Neural crest cell (in vitro differentiated cells): ENCODE measurements around the gene SLC6A18. TPM values are rescaled to one million over a fixed set of nuclear protein-coding genes. Genes with fewer than 3 reads are reported as not detected.
"Not testable (repeated sequence)": the region's sequence is repeated elsewhere in the genome, so short reads cannot be mapped to it uniquely, and the experiment has no call there.

Experiments used
- DNase-seq: peaks from one replicate; pipeline ENCODE4 v3.0.0; 2021; ENCODE audit warnings: low read depth, mixed read lengths, low spot score
- H3K27ac Mint-ChIP-seq: one replicate; pipeline ENCODE4 v1.8.0; 2021; ENCODE audit warnings: mild to moderate bottlenecking, mixed read lengths; ENCODE audit not compliant: unreplicated experiment
- H3K27me3 Mint-ChIP-seq: 2 replicates; pipeline ENCODE4 v1.8.0; 2021; ENCODE audit warnings: low read depth, mild to moderate bottlenecking, mixed read lengths
- H3K36me3 Mint-ChIP-seq: 2 replicates; pipeline ENCODE4 v1.8.0; 2021; ENCODE audit warnings: low read depth, mild to moderate bottlenecking, mixed read lengths
- H3K4me1 Mint-ChIP-seq: 2 replicates; pipeline ENCODE4 v1.8.0; 2021; ENCODE audit warnings: mixed read lengths
- H3K4me3 Mint-ChIP-seq: one replicate; pipeline ENCODE4 v1.8.0; 2021; ENCODE audit warnings: mild to moderate bottlenecking, mixed read lengths
- H3K9me3 Mint-ChIP-seq: 2 replicates; pipeline ENCODE4 v1.8.0; 2021; ENCODE audit warnings: mixed read lengths
- total RNA-seq: library from RNA; stranded (reverse); gene quantifications from 2 replicates; pipeline ENCODE4 v1.2.1, GENCODE V29; 2021
- TF ChIP-seq, protein P1 (sequence below): fragments of 200-600 bp; sonication (generic); conservative IDR thresholded peaks from 2 replicates; pipeline ENCODE4 v1.5.0; 2021; ENCODE audit warnings: antibody characterized with exemption, mild to moderate bottlenecking

SLC6A18 gene
- total RNA-seq, 1 donor from 2014 or later = not detected

DNA sequence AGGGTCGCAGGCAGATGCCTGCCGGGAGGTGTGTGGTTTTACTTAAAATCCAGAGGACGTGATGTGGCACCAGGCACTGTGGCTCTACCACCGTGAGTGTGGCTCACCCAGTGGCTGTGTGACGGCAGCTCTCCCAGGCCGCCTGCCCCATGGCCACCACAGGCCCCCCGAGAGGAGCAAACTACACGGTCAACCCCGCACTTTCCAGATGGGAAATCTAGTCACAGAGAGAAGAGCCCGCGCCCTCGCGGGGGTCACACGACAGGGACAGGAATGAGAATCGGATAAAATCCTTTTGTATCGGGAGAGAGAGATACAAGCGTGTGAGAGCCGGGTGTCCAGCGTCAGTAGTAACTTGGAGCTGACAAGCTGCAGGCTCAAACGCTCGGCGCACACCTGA lies 45.2 kb downstream of the SLC6A18 start:
- Mint-ChIP-seq H3K9me3 (no peaks in the 10 kb centered on the region), H3K27ac (no peak overlapping the region), H3K27me3 (no peaks in the 10 kb centered on the region), H3K36me3 (no peaks in the 10 kb centered on the region), H3K4me1 (no peaks in the 10 kb centered on the region), H3K4me3 (no peak overlapping the region)
- no peak for DNase-seq
- TF ChIP-seq, protein P1, sequence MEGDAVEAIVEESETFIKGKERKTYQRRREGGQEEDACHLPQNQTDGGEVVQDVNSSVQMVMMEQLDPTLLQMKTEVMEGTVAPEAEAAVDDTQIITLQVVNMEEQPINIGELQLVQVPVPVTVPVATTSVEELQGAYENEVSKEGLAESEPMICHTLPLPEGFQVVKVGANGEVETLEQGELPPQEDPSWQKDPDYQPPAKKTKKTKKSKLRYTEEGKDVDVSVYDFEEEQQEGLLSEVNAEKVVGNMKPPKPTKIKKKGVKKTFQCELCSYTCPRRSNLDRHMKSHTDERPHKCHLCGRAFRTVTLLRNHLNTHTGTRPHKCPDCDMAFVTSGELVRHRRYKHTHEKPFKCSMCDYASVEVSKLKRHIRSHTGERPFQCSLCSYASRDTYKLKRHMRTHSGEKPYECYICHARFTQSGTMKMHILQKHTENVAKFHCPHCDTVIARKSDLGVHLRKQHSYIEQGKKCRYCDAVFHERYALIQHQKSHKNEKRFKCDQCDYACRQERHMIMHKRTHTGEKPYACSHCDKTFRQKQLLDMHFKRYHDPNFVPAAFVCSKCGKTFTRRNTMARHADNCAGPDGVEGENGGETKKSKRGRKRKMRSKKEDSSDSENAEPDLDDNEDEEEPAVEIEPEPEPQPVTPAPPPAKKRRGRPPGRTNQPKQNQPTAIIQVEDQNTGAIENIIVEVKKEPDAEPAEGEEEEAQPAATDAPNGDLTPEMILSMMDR = no peak

DNA sequence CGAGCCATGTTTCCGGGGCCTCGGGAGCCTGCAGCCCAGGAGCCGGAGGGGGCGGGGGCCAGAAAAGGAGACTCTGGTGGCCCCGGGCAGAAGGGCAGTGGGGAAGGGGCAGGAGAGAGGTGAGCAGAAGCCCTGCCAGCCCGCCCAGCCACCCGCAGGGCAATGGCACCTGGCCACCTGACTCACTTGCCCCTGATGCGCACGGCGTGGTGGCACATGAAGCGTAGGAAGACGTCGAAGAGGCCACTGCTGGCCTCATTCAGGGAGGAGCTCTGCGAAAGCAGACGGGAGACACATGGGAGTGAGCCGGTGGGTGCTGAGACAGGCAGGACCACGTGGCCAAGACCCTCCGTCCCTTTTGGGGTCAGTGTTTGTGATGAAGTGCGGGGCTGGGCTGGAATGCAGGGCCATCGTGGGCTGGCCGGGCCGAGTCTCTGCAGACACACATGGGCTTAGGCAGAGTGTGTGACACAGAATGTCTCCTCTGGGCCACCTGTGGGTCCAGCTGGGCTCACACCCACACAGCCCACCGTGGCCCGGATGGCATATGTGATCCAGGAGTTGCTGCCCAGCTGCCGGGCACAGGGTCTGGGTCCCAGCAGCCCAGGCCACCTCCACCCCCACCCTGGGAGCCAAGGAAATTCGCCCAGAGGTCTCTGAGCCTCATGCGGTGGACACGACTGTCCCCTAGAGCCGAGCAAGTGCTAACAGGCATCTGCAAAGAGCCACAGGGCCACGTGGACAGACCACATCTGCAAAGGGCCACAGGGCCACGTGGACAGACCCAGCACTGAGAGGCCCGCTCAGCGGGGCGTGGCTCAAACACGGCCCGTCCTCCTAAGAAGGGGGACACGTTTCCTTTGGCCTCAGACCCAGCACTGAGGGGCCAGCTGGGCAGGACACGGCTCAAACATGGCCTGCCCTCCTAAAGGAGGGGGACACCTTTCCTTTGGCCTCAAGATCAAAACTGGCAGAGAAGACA lies 46.0 kb downstream of the SLC6A18 start:
- H3K36me3 Mint-ChIP-seq = no peaks in the 10 kb centered on the region
- DNase-seq = no peak
- H3K27me3 Mint-ChIP-seq = no peaks in the 10 kb centered on the region
- TF ChIP-seq, protein P1 = no peak
- H3K4me3 Mint-ChIP-seq = no peak overlapping the region
- H3K4me1 Mint-ChIP-seq = no peaks in the 10 kb centered on the region
- H3K27ac Mint-ChIP-seq = no peak overlapping the region
- no peaks in the 10 kb centered on the region for H3K9me3 Mint-ChIP-seq

DNA sequence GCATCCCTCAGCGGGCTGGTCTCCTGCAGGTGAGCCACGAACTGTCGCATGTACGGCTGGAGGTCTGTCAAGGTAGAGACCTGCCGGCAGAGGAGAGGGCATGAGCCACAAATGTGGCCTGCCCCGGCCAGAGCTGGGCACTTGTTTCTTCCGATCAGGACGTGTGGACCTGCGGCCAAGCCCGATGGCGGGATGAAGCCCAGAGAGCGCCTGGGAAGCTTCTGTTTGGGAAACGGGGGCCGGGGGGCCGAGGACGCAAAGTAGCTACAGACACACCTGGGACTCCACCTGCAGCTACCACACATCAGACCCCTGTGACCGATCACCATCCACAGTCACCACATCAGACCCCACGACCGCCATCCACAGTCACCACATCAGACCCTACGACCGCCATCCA lies 47.0 kb downstream of the SLC6A18 start:
- no peaks in the 10 kb centered on the region for H3K36me3 Mint-ChIP-seq

DNA sequence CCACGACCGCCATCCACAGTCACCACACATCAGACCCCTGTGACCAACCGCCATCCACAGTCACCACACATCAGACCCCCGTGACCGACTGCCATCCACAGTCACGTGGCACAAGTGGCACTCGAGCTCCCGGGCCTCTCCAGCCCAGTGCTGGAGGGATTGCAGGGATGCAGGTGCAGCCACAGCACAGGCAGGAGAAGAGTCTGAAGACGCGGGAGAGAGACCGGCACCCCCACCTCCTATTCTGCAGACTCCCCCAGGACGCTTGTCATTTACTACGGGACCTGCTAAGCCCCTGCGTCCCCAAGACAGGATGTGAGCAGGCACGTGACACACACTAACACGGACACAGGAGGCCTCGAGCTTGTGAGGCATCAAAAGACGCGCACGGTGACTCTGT lies 48.6 kb downstream of the SLC6A18 start:
- H3K4me1 Mint-ChIP-seq = no peaks in the 10 kb centered on the region
- no peak overlapping the region for H3K27ac Mint-ChIP-seq
- no peaks in the 10 kb centered on the region for H3K27me3 Mint-ChIP-seq
- no peaks in the 10 kb centered on the region for H3K9me3 Mint-ChIP-seq
- no peak for DNase-seq
- no peak overlapping the region for H3K4me3 Mint-ChIP-seq
- no peaks in the 10 kb centered on the region for H3K36me3 Mint-ChIP-seq
- TF ChIP-seq, protein P1 = no peak

More for the DNA sequence above, 47.0 kb downstream of the SLC6A18 start:
- Mint-ChIP-seq H3K27me3 (no peaks in the 10 kb centered on the region), H3K4me3 (no peak overlapping the region), H3K4me1 (no peaks in the 10 kb centered on the region), H3K27ac (no peak overlapping the region), H3K9me3 (no peaks in the 10 kb centered on the region)
- no peak for DNase-seq
- TF ChIP-seq, protein P1 = no peak

DNA sequence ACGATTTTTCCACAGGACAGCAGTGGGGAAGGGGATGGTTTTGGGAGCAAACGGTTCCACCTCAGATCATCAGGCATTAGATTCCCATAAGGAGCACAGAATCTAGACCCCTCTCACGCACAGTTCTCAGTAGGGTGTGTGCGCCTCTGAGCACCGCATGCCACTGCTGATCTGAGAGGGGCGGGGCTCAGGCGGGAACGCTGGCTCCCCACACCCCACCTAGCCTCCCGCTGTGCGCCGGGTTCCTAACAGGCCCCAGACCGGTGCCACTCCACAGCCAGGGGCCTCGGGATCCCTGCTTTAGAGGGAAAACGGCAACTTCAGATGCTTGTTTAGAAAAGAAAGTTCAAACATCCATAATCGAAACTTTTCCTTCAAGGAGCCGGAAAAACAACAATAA lies 49.3 kb downstream of the SLC6A18 start:
- Mint-ChIP-seq H3K36me3 (no peaks in the 10 kb centered on the region), H3K4me3 (no peak overlapping the region), H3K9me3 (no peaks in the 10 kb centered on the region), H3K4me1 (no peaks in the 10 kb centered on the region), H3K27ac (no peak overlapping the region), H3K27me3 (no peaks in the 10 kb centered on the region)
- TF ChIP-seq, protein P1 = no peak
- no peak for DNase-seq

DNA sequence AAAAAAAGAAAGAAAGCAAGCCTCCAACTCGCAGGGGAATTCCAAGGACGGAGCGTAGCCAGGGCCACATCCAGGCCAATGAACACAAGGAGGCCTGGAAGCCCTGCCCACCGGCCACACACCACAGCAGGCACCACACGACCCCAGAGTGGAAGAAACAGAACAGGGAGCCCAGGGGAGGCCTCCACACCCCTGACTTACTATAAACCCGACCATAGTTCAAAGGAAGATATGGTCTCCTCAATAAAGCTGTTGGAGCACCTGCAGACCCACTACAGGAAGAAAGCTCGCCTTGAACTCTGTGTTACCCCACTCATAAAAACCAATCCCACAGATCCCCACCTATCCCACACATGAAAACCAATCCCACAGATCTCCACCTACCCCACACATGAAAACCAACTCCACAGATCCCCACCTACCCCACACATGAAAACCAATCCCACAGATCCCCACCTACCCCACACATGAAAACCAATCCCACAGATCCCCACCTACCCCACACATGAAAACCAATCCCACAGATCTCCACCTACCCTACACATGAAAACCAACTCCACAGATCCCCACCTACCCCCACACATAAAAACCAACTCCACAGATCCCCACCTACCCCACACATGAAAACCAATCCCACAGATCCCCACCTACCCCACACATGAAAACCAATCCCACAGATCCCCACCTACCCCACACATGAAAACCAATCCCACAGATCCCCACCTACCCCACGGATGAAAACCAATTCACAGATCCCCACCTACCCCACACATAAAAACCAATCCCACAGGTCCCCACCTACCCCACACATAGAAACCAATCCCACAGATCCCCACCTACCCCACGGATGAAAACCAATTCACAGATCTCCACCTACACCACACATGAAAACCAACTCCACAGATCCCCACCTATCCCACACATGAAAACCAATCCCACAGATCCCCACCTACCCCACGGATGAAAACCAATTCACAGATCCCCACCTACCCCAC lies 50.5 kb downstream of the SLC6A18 start:
- not testable (repeated sequence) for H3K9me3 Mint-ChIP-seq, H3K4me1 Mint-ChIP-seq, H3K4me3 Mint-ChIP-seq, H3K36me3 Mint-ChIP-seq, DNase-seq, H3K27me3 Mint-ChIP-seq, H3K27ac Mint-ChIP-seq
